ENCODE data around the gene RAB29.

RAB29 gene

DNA sequence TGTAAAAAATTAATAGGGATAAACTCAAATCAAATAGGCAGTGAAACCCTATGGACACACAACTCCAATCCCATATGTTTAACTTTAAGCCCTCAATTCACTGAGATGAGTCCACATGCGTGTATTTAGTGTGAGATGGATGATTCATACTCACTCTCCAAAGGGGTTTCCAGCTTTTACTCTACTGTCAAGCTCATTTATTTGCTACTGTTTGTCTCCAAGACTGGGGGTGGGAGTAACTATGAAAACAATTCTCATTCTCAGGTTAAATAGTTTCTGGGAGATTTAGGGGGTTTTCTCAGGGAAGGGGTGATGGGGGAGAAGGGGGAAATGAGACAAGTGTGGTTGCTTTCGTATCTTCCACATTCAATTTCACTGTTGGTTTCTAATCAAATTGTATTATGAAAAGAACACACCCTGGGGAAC is 2.7 kb downstream of the RAB29 start:
- no peak overlapping the region for H3K4me3 ChIP-seq (replicated peaks; ENCODE audit: insufficient read depth, low read length)
- TF ChIP-seq SPI1 (IDR thresholded peaks at IDR 0.05; ENCODE audit: borderline replicate concordance, low read depth) = no peak
- no peak for TF ChIP-seq POLR2AphosphoS5 (IDR thresholded peaks at IDR 0.05; ENCODE audit: low read depth)
- TF ChIP-seq, protein P1, sequence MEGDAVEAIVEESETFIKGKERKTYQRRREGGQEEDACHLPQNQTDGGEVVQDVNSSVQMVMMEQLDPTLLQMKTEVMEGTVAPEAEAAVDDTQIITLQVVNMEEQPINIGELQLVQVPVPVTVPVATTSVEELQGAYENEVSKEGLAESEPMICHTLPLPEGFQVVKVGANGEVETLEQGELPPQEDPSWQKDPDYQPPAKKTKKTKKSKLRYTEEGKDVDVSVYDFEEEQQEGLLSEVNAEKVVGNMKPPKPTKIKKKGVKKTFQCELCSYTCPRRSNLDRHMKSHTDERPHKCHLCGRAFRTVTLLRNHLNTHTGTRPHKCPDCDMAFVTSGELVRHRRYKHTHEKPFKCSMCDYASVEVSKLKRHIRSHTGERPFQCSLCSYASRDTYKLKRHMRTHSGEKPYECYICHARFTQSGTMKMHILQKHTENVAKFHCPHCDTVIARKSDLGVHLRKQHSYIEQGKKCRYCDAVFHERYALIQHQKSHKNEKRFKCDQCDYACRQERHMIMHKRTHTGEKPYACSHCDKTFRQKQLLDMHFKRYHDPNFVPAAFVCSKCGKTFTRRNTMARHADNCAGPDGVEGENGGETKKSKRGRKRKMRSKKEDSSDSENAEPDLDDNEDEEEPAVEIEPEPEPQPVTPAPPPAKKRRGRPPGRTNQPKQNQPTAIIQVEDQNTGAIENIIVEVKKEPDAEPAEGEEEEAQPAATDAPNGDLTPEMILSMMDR (IDR thresholded peaks at IDR 0.05; ENCODE audit: insufficient read depth, low read length) = no peak
- TF ChIP-seq, protein P2, sequence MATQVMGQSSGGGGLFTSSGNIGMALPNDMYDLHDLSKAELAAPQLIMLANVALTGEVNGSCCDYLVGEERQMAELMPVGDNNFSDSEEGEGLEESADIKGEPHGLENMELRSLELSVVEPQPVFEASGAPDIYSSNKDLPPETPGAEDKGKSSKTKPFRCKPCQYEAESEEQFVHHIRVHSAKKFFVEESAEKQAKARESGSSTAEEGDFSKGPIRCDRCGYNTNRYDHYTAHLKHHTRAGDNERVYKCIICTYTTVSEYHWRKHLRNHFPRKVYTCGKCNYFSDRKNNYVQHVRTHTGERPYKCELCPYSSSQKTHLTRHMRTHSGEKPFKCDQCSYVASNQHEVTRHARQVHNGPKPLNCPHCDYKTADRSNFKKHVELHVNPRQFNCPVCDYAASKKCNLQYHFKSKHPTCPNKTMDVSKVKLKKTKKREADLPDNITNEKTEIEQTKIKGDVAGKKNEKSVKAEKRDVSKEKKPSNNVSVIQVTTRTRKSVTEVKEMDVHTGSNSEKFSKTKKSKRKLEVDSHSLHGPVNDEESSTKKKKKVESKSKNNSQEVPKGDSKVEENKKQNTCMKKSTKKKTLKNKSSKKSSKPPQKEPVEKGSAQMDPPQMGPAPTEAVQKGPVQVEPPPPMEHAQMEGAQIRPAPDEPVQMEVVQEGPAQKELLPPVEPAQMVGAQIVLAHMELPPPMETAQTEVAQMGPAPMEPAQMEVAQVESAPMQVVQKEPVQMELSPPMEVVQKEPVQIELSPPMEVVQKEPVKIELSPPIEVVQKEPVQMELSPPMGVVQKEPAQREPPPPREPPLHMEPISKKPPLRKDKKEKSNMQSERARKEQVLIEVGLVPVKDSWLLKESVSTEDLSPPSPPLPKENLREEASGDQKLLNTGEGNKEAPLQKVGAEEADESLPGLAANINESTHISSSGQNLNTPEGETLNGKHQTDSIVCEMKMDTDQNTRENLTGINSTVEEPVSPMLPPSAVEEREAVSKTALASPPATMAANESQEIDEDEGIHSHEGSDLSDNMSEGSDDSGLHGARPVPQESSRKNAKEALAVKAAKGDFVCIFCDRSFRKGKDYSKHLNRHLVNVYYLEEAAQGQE (IDR thresholded peaks at IDR 0.05; ENCODE audit: insufficient replicate concordance, low read depth) = no peak
- no peak for TF ChIP-seq GABPA (IDR thresholded peaks at IDR 0.05; ENCODE audit: low read depth)
- H3K27ac ChIP-seq (replicated peaks) = no peak overlapping the region
- no peaks in the 10 kb centered on the region for H3K27me3 ChIP-seq (ENCODE audit: insufficient read depth, poor library complexity, severe bottlenecking)
- no peak for DNase-seq (ENCODE audit: low read depth in 1 of 2, low spot score in 1 of 2)

DNA sequence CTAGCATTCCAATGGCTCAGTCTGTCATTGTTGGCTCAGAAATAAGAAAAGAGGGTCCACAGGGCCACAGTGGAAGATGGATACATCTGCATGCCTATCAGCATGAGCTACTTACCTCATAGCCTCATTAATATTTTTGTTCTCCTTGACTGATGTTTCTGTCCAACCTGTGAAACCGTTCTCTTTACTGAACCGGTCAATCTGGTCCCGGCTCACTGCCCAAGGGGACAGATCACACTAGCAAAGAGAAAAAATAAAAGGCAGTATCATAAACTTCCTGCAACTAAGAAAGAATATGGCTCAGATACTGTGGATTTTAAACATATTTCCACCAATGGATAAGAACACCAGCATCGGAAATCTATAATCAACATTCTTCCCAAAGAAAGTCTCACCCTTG is 4.7 kb downstream of the RAB29 start:
- H3K27ac ChIP-seq (replicated peaks) = no peak overlapping the region
- TF ChIP-seq, protein P1 (IDR thresholded peaks at IDR 0.05; ENCODE audit: insufficient read depth, low read length) = no peak
- TF ChIP-seq, protein P2 (IDR thresholded peaks at IDR 0.05; ENCODE audit: insufficient replicate concordance, low read depth) = no peak
- TF ChIP-seq GABPA (IDR thresholded peaks at IDR 0.05; ENCODE audit: low read depth) (no peak), POLR2AphosphoS5 (IDR thresholded peaks at IDR 0.05; ENCODE audit: low read depth) (no peak), SPI1 (IDR thresholded peaks at IDR 0.05; ENCODE audit: borderline replicate concordance, low read depth) (no peak)
- no peak overlapping the region for H3K4me3 ChIP-seq (replicated peaks; ENCODE audit: insufficient read depth, low read length)
- H3K27me3 ChIP-seq (ENCODE audit: insufficient read depth, poor library complexity, severe bottlenecking) = no peaks in the 10 kb centered on the region
- DNase-seq (ENCODE audit: low read depth in 1 of 2, low spot score in 1 of 2) = no peak

DNA sequence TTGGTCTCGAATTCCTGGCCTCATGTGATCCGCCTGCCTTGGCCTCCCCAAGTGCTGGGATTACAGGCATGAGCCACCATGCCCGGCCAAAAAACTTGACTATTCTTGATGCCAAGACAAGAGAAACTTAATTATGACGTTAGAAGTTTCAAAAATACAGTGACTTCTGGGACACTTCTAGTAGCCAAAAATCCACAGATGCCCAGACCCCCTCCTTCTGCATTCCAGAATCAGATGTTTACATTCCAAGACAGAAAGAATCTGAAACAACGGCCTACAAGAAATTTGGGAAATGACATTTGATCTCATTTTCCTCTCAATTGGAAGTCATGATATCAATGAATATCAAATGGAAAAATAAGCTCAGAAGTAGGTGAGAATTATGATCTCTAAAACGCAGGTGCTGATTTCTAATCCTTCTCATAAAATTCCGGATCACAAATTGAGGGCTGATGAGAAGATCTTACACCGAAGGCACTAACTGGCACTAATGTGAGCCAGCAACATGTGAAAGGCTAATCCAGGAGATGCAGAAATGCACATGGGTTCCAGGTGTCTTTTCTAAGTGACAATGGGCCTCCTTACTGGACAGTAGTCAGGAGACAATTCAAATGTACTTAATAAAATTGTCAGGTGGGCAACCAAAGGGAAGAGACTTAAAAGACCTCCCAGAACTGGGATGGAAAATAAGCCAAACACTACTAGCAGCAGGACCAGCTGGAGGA is 5.5 kb downstream of the RAB29 start:
- no peaks in the 10 kb centered on the region for H3K27me3 ChIP-seq (ENCODE audit: insufficient read depth, poor library complexity, severe bottlenecking)
- TF ChIP-seq, protein P2 (IDR thresholded peaks at IDR 0.05; ENCODE audit: insufficient replicate concordance, low read depth) = no peak
- TF ChIP-seq GABPA (IDR thresholded peaks at IDR 0.05; ENCODE audit: low read depth) = no peak
- TF ChIP-seq POLR2AphosphoS5 (IDR thresholded peaks at IDR 0.05; ENCODE audit: low read depth) = no peak
- TF ChIP-seq, protein P1 (IDR thresholded peaks at IDR 0.05; ENCODE audit: insufficient read depth, low read length) = no peak
- no peak for TF ChIP-seq SPI1 (IDR thresholded peaks at IDR 0.05; ENCODE audit: borderline replicate concordance, low read depth)
- DNase-seq (ENCODE audit: low read depth in 1 of 2, low spot score in 1 of 2) = no peak
- H3K27ac ChIP-seq (replicated peaks) = no peak overlapping the region
- H3K4me3 ChIP-seq (replicated peaks; ENCODE audit: insufficient read depth, low read length) = no peak overlapping the region
